ENCODE measurements around the gene HSPB6. TPM values are rescaled to one million over a fixed set of nuclear protein-coding genes. Genes with fewer than 3 reads are reported as not detected.

HSPB6 gene
- polyA plus RNA-seq, 1 of the 3 experiments (the other 2 are of a cell fraction), result 0.43 TPM

- no peak for DNase-seq
- POLR2A ChIA-PET, result interaction anchor here (0.5 kb wide), 1 partner anchor 65 kb away, joined by 4 read pairs; no protein-coding TSS in a partner anchor
- no peak overlapping the region for H3K27ac ChIP-seq (ENCODE audit: low read depth in 2 of 2, low read length in 1 of 2)
- H3K4me2 ChIP-seq, result peak overlapping the region; percentile 90
- peaks cover 0 to 3% of the 10 kb centered on the region in 2 experiments for H3K36me3 ChIP-seq (replicated peaks in 1 of 2; ENCODE audit: control insufficient read depth in 1 of 2, insufficient read depth in 2 of 2, low read length in 1 of 2)
- H3K9me3 ChIP-seq, result no peaks in the 10 kb centered on the region
- H2AFZ ChIP-seq (ENCODE audit: low read depth), result 0 out of 2 replicates have a peak overlapping the region, but pooled peaks have one; percentile 41
- H3K9ac ChIP-seq, result peak overlapping the region; percentile 38; the same call in 1 of the 2 replicates
- no peaks in the 10 kb centered on the region for H4K20me1 ChIP-seq (ENCODE audit: insufficient read depth)
- peaks cover 13% of the 10 kb centered on the region; the same call in 1 of the 2 replicates for H3K79me2 ChIP-seq (ENCODE audit: insufficient read depth)
- H3F3A ChIP-seq (replicated peaks; ENCODE audit: insufficient read depth), result peaks cover 8% of the 10 kb centered on the region
- H3K4me3 ChIP-seq (ENCODE audit: low read depth in 2 of 2, low read length in 1 of 2), result peak overlapping the region; percentile 59 to 76
- no peak for TF ChIP-seq REST (IDR thresholded peaks at IDR 0.05; ENCODE audit: low read depth, low read length)
- no peak for TF ChIP-seq MAX (IDR thresholded peaks at IDR 0.05; ENCODE audit: low read depth)
- TF ChIP-seq FOSL2 (IDR thresholded peaks at IDR 0.05; ENCODE audit: borderline replicate concordance, low read depth), result no peak
- no peak for TF ChIP-seq SIN3A (IDR thresholded peaks at IDR 0.05; ENCODE audit: borderline replicate concordance, low read depth, low read length)
- TF ChIP-seq NFIC (IDR thresholded peaks at IDR 0.05; ENCODE audit: borderline replicate concordance), result no peak
- no peak for TF ChIP-seq FOXJ3 (CRISPR knock-in tag; IDR thresholded peaks at IDR 0.05)
- no peak for TF ChIP-seq MEF2A (IDR thresholded peaks at IDR 0.05; ENCODE audit: borderline replicate concordance, low read depth)
- TF ChIP-seq POLR2AphosphoS5 (IDR thresholded peaks at IDR 0.05; ENCODE audit: low read depth, low read length), result no peak
- no peak for TF ChIP-seq CTCF (IDR thresholded peaks at IDR 0.05)
- no peak for TF ChIP-seq USF2 (IDR thresholded peaks at IDR 0.05; ENCODE audit: borderline replicate concordance, low read depth, low read length)
- no peak for TF ChIP-seq ELF1 (IDR thresholded peaks at IDR 0.05)
- TF ChIP-seq RAD21 (IDR thresholded peaks at IDR 0.05; ENCODE audit: low read length), result no peak
- TF ChIP-seq IRF3 (IDR thresholded peaks at IDR 0.05; ENCODE audit: low read depth, low read length), result no peak
- no peak for TF ChIP-seq TAF1 (IDR thresholded peaks at IDR 0.05; ENCODE audit: borderline replicate concordance, low read depth, low read length)
- no peak for TF ChIP-seq RCOR1 (IDR thresholded peaks at IDR 0.05; ENCODE audit: low read length)
- TF ChIP-seq MXI1 (IDR thresholded peaks at IDR 0.05; ENCODE audit: low read depth, low read length), result no peak
- TF ChIP-seq NRF1 (IDR thresholded peaks at IDR 0.05; ENCODE audit: low read depth, low read length), result no peak
- 54% methylated on average over 13 of the region's 13 CpGs for WGBS (ENCODE audit: low lambda C conversion rate)
- CTCF ChIA-PET, result interaction anchor here (1.0 to 1.4 kb wide), 2 partner anchors 11 to 44 kb away, joined by 3 read pairs; no protein-coding TSS in a partner anchor
- H3K27me3 ChIP-seq (ENCODE audit: insufficient read depth), result no peaks in the 10 kb centered on the region
- no peaks in the 10 kb centered on the region for H3K9me2 ChIP-seq
- peaks cover 0 to 12% of the 10 kb centered on the region in 2 experiments; a peak in 2 of 4 replicates for H3K4me1 ChIP-seq (ENCODE audit: control insufficient read depth in 1 of 2, insufficient read depth in 2 of 2, low read depth in 1 of 2, low read length in 1 of 2)
Observed at GRCh38 chr19:35776102-35776788, 19.4 kb upstream of the HSPB6 start.

Measured in SK-N-SH (cell line).